Endothelial cell of umbilical vein (primary cell): Measurements from ENCODE around the gene TMEM131. TPM values are rescaled to one million over a fixed set of nuclear protein-coding genes. Genes with fewer than 3 reads are reported as not detected.

Experiments used
- BruUV-seq: library from RNA; stranded (reverse); fragments of 400-500 nt; replicated peaks from 2 replicates; lab custom pipeline; 2021; lab: Mats Ljungman, UMichigan
- CTCF ChIA-PET: fragments of 300-600, 350-600 bp; sonication (Branson Sonifier 250); formaldehyde crosslinking; loops from one replicate; lab custom pipeline; 2021; ENCODE audit warnings: antibody characterized with exemption, inconsistent platforms; lab: Charles Lee
- POLR2A ChIA-PET: fragments of 300-600, 350-600 bp; sonication (Branson Sonifier 250); formaldehyde crosslinking; loops from one replicate; lab custom pipeline; 2021; ENCODE audit warnings: antibody characterized with exemption, inconsistent platforms; lab: Charles Lee
- DNase-seq: peaks from one replicate; pipeline ENCODE4 v3.0.0-alpha.2; 2011; ENCODE audit warnings: low read depth, low spot score
- FAIRE-seq: peaks from 2 replicates; lab custom pipeline; 2011; peaks lifted over from hg19 to GRCh38; lab: Jason Lieb, UNC
- H2AFZ ChIP-seq: 2 replicates; pipeline ENCODE4 v1.6.0; 2012; ENCODE audit warnings: low read depth, low read length, control low read depth, inconsistent platforms
- H3K27ac ChIP-seq: 2 replicates; pipeline ENCODE4 v1.5.1; 2011; ENCODE audit warnings: low read depth, mild to moderate bottlenecking, control low read depth, low read length, moderate library complexity; ENCODE audit not compliant: insufficient read depth
- H3K27me3 ChIP-seq, 2 experiments: 2 replicates each; pipeline versions ENCODE4 v1.6.0 to v1.6.1; 2011; ENCODE audit warnings: low read length in 2 of 2, mixed read lengths in 1 of 2; ENCODE audit not compliant: control insufficient read depth in 2 of 2, insufficient read depth in 2 of 2
- H3K36me3 ChIP-seq, 2 experiments: 2 replicates in 1 of 2; 3 replicates in 1 of 2; pipeline ENCODE4 v1.5.1; 2011; ENCODE audit warnings: low read length in 2 of 2, mild to moderate bottlenecking in 1 of 2, moderate library complexity in 1 of 2; ENCODE audit not compliant: control insufficient read depth in 2 of 2, insufficient read depth in 2 of 2; ENCODE audit errors: extremely low read depth in 1 of 2
- H3K4me1 ChIP-seq: 3 replicates; pipeline ENCODE4 v1.5.1; 2011; ENCODE audit warnings: mild to moderate bottlenecking, low read length; ENCODE audit not compliant: control insufficient read depth, insufficient read depth; ENCODE audit errors: extremely low read depth
- H3K4me2 ChIP-seq: 2 replicates; pipeline ENCODE4 v1.6.1; 2011; ENCODE audit warnings: low read length, control low read depth, mixed read lengths; ENCODE audit not compliant: insufficient read depth
- H3K4me3 ChIP-seq, 3 experiments: fragments of 200-600 bp in 1 of 3; sonication (generic), shearing (Covaris generic) in 1 of 3; replicated peaks in 1 of 3; 2 replicates each; pipeline ENCODE4 v1.5.1; 2011 to 2016; ENCODE audit warnings: control low read depth in 3 of 3, low read length in 3 of 3, mild to moderate bottlenecking in 2 of 3, inconsistent platforms in 1 of 3, low read depth in 1 of 3, moderate library complexity in 1 of 3; ENCODE audit not compliant: insufficient read depth in 1 of 3
- H3K79me2 ChIP-seq: 2 replicates; pipeline ENCODE4 v1.6.0; 2012; ENCODE audit warnings: low read length, inconsistent platforms; ENCODE audit not compliant: control insufficient read depth, insufficient read depth
- H3K9ac ChIP-seq: replicated peaks from 2 replicates; pipeline ENCODE3; 2011; ENCODE audit warnings: low read length, control low read depth; ENCODE audit not compliant: insufficient read depth; ENCODE audit errors: extremely low read depth
- H3K9me1 ChIP-seq: replicated peaks from 3 replicates; pipeline ENCODE4 v1.6.0; 2011; ENCODE audit warnings: mild to moderate bottlenecking, low read length; ENCODE audit not compliant: control insufficient read depth, insufficient read depth; ENCODE audit errors: extremely low read depth
- H3K9me3 ChIP-seq: replicated peaks from 2 replicates; pipeline ENCODE4 v1.5.1; 2012; ENCODE audit warnings: low read length, inconsistent platforms; ENCODE audit not compliant: control insufficient read depth, insufficient read depth
- H4K20me1 ChIP-seq: replicated peaks from 2 replicates; pipeline ENCODE3; 2011; ENCODE audit warnings: mild to moderate bottlenecking, low read length; ENCODE audit not compliant: control insufficient read depth, insufficient read depth; ENCODE audit errors: extremely low read depth
- EZH2 ChIP-seq: IDR thresholded peaks from 2 replicates; pipeline ENCODE4 v1.6.1; 2012; ENCODE audit warnings: borderline replicate concordance, low read depth, mild to moderate bottlenecking, moderate library complexity, low read length, inconsistent platforms; ENCODE audit not compliant: severe bottlenecking
- GATA2 ChIP-seq: IDR thresholded peaks from 2 replicates; pipeline ENCODE4 v1.7.0; 2011; ENCODE audit warnings: low read depth, mild to moderate bottlenecking, moderate library complexity, mixed read lengths, low read length; ENCODE audit not compliant: insufficient read length, insufficient read depth
- JUN ChIP-seq: IDR thresholded peaks from 2 replicates; pipeline ENCODE4 v1.6.1; 2011; ENCODE audit warnings: borderline replicate concordance, low read depth; ENCODE audit not compliant: insufficient read length, insufficient read depth
- MYC ChIP-seq: IDR thresholded peaks from one replicate; pipeline ENCODE4 v1.6.1; 2011; ENCODE audit warnings: mild to moderate bottlenecking, low read depth, low read length
- POLR2A ChIP-seq: IDR thresholded peaks from 2 replicates; pipeline ENCODE4 v1.6.1; 2012; ENCODE audit warnings: low read depth, mild to moderate bottlenecking, control low read depth, low read length
- POLR2AphosphoS5 ChIP-seq: IDR thresholded peaks from 2 replicates; pipeline ENCODE4 v1.6.1; 2012; ENCODE audit warnings: low read depth, mild to moderate bottlenecking, control low read depth, low read length, moderate library complexity; ENCODE audit not compliant: insufficient read depth
- dilution Hi-C: fragments of 300-500 bp; cut with MboI; formaldehyde crosslinking; loops from one replicate; pipeline ENCODE4 v1.15.0; 2019; ENCODE audit warnings: low sequenced_read_pairs; ENCODE audit not compliant: extremely low pct_ligation_motif_present
- intact Hi-C: fragments of 100-400 bp; cut with micrococcal nuclease; formaldehyde crosslinking; loops from one replicate; pipeline ENCODE4 v1.10.0; 2022
- polyA plus RNA-seq, 4 experiments: library from polyadenylated mRNA; depleted of rRNA in 3 of 4; stranded (reverse) in 3 of 4; unstranded in 1 of 4; fragments of >200 nt; gene quantifications; 2 replicates each; pipeline versions ENCODE4 v1.2.1 to v1.2.3, GENCODE V29; 2011 to 2012; ENCODE audit warnings: missing spikeins in 1 of 4
- total RNA-seq: library from RNA; stranded (reverse); gene quantifications from 2 replicates; pipeline ENCODE4 v1.2.3, GENCODE V29; 2021
- TF ChIP-seq, protein P1 (sequence below): IDR thresholded peaks from 2 replicates; pipeline ENCODE4 v1.6.1; 2011; ENCODE audit not compliant: insufficient read depth, insufficient read length
- TF ChIP-seq, protein P2 (sequence below), 2 donors: IDR thresholded peaks; 1 replicate in 1 of 2; 2 replicates in 1 of 2; pipeline ENCODE4 v1.5.1; 2011; ENCODE audit warnings: low read length in 2 of 2, mild to moderate bottlenecking in 2 of 2, moderate library complexity in 2 of 2, control low read depth in 1 of 2, inconsistent platforms in 1 of 2, low read depth in 1 of 2; ENCODE audit not compliant: insufficient read depth in 1 of 2; ENCODE audit errors: extremely low read depth in 1 of 2

TMEM131 gene
- total and polyA plus RNA-seq, 2 donors (not counting 3 experiments of a cell fraction or from before 2014, with no cell fraction given), result 12.2 to 28.6 TPM

DNA sequence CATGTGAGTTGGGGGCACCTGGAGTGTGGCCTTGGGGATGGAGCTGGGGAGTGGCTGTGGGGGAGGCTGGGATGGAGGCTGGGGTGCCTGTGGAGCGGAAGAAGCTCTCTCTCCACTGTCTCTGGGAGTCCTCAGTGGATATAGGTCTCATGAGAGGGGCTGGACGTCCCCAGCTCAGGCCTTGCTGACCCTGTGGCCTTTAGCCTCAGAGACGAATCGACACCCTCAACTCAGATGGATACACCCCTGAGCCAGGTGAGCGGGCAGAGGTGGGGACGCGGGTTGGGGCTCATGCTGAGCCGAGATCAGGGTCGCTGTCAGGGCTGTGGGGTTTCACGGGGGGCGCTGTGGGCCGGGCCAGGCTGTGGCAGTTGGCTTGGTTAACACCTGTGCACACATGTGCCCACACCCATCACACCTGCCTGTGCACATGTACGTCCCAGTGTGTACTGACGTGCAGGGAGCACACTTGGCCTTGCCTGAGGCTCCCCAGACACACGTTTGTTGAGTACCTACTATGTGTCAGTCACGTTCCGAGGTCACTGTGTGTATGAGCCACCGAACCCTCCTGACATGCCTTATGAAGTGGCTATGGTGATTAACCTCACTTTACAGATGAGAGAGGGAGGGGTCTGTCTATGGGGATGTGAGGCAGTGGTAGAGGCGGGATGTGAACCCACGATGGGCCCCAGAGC lies 262.3 kb downstream of the TMEM131 start:
- no TSS peak for BruUV-seq
- CTCF ChIA-PET, result no interaction called here
- intact Hi-C loops, result no loop called here

More for the DNA sequence above, 262.3 kb downstream of the TMEM131 start:
- TF ChIP-seq MYC (no peak), JUN (no peak), EZH2 (no peak), POLR2AphosphoS5 (no peak), GATA2 (no peak), POLR2A (no peak)
- TF ChIP-seq, protein P1, sequence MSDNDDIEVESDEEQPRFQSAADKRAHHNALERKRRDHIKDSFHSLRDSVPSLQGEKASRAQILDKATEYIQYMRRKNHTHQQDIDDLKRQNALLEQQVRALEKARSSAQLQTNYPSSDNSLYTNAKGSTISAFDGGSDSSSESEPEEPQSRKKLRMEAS, result no peak
- TF ChIP-seq, protein P2, sequence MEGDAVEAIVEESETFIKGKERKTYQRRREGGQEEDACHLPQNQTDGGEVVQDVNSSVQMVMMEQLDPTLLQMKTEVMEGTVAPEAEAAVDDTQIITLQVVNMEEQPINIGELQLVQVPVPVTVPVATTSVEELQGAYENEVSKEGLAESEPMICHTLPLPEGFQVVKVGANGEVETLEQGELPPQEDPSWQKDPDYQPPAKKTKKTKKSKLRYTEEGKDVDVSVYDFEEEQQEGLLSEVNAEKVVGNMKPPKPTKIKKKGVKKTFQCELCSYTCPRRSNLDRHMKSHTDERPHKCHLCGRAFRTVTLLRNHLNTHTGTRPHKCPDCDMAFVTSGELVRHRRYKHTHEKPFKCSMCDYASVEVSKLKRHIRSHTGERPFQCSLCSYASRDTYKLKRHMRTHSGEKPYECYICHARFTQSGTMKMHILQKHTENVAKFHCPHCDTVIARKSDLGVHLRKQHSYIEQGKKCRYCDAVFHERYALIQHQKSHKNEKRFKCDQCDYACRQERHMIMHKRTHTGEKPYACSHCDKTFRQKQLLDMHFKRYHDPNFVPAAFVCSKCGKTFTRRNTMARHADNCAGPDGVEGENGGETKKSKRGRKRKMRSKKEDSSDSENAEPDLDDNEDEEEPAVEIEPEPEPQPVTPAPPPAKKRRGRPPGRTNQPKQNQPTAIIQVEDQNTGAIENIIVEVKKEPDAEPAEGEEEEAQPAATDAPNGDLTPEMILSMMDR (IDR thresholded peaks at IDR 0.05; ENCODE audit: extremely low read depth in 1 of 2, insufficient read depth in 1 of 2, low read depth in 1 of 2, low read length in 2 of 2), result no peak
- Histone ChIP-seq H3K27me3 (no peaks in the 10 kb centered on the region), H3K4me3 (no peak overlapping the region), H3K9ac (no peak overlapping the region), H4K20me1 (no peaks in the 10 kb centered on the region), H3K36me3 (no peaks in the 10 kb centered on the region), H3K4me1 (no peaks in the 10 kb centered on the region), H3K4me2 (no peak overlapping the region), H2AFZ (no peak overlapping the region), H3K9me1 (no peaks in the 10 kb centered on the region), H3K9me3 (no peaks in the 10 kb centered on the region), H3K79me2 (no peaks in the 10 kb centered on the region), H3K27ac (no peak overlapping the region)
- dilution Hi-C loops, result no loop called here
- POLR2A ChIA-PET, result no interaction called here
- no peak for FAIRE-seq
- DNase-seq, result no peak
